ENCODE data around the gene OPA3. TPM values are rescaled to one million over a fixed set of nuclear protein-coding genes. Genes with fewer than 3 reads are reported as not detected.

The OPA3 gene
- total RNA-seq, 2 donors from 2014 or later, result 12.9 to 15.4 TPM

- Histone ChIP-seq H3K4me3 (ENCODE audit: low read length) (no peak overlapping the region), H3K36me3 (ENCODE audit: control insufficient read depth, insufficient read depth, low read length) (no peaks in the 10 kb centered on the region), H3K27me3 (ENCODE audit: control insufficient read depth, insufficient read depth, low read length, poor library complexity, severe bottlenecking) (no peaks in the 10 kb centered on the region), H3K27ac (ENCODE audit: low read depth, low read length) (no peak overlapping the region), H3K9ac (ENCODE audit: extremely low read depth, low read length, poor library complexity, severe bottlenecking) (no peak overlapping the region), H3K9me3 (ENCODE audit: control insufficient read depth, low read length) (no peaks in the 10 kb centered on the region), H3K4me1 (ENCODE audit: control insufficient read depth, insufficient read depth, low read length) (peaks cover 4% of the 10 kb centered on the region)
- Mint-ChIP-seq H3K36me3 (ENCODE audit: low read depth) (peaks cover 8% of the 10 kb centered on the region), H3K27me3 (ENCODE audit: insufficient read depth) (no peaks in the 10 kb centered on the region), H3K4me3 (no peak overlapping the region), H3K27ac (peak overlapping the region; percentile 48), H3K9me3 (no peaks in the 10 kb centered on the region), H3K4me1 (peaks cover 23% of the 10 kb centered on the region)
- WGBS, 2 experiments (ENCODE audit: insufficient coverage in 1 of 2, insufficient read length in 1 of 2), result 94 to 97% methylated on average over 5 to 7 of the region's 7 CpGs
- DNase-seq, result no peak
- no peak for TF ChIP-seq CTCF (conservative IDR thresholded peaks at IDR 0.05)
Observed at GRCh38 chr19:45581576-45581975, 3.0 kb downstream of the OPA3 start.

GRCh38 chr19:45578861-45579260 is 5.7 kb downstream of the OPA3 start:
- H3K27me3 ChIP-seq (ENCODE audit: control insufficient read depth, insufficient read depth, low read length, poor library complexity, severe bottlenecking), result no peaks in the 10 kb centered on the region
- peaks cover 4% of the 10 kb centered on the region for H3K4me1 ChIP-seq (ENCODE audit: control insufficient read depth, insufficient read depth, low read length)
- Mint-ChIP-seq H3K9me3 (no peaks in the 10 kb centered on the region), H3K27me3 (ENCODE audit: insufficient read depth) (no peaks in the 10 kb centered on the region), H3K4me3 (no peak overlapping the region), H3K27ac (no peak overlapping the region), H3K36me3 (ENCODE audit: low read depth) (peaks cover 10% of the 10 kb centered on the region), H3K4me1 (peaks cover 24% of the 10 kb centered on the region)
- TF ChIP-seq CTCF (conservative IDR thresholded peaks at IDR 0.05), result no peak
- H3K9ac ChIP-seq (ENCODE audit: extremely low read depth, low read length, poor library complexity, severe bottlenecking), result no peak overlapping the region
- H3K36me3 ChIP-seq (ENCODE audit: control insufficient read depth, insufficient read depth, low read length), result no peaks in the 10 kb centered on the region
- 94 to 95% methylated on average over 5 of the region's 5 CpGs for WGBS, 2 experiments (ENCODE audit: insufficient coverage in 1 of 2, insufficient read length in 1 of 2)
- no peak for DNase-seq
- H3K27ac ChIP-seq (ENCODE audit: low read depth, low read length), result no peak overlapping the region
- no peaks in the 10 kb centered on the region for H3K9me3 ChIP-seq (ENCODE audit: control insufficient read depth, low read length)
- H3K4me3 ChIP-seq (ENCODE audit: low read length), result no peak overlapping the region

GRCh38 chr19:45577111-45577905 is 7.3 kb downstream of the OPA3 start:
- Histone ChIP-seq H3K27me3 (ENCODE audit: control insufficient read depth, insufficient read depth, low read length, poor library complexity, severe bottlenecking) (no peaks in the 10 kb centered on the region), H3K27ac (ENCODE audit: low read depth, low read length) (no peak overlapping the region), H3K4me1 (ENCODE audit: control insufficient read depth, insufficient read depth, low read length) (peaks cover 4% of the 10 kb centered on the region), H3K9ac (ENCODE audit: extremely low read depth, low read length, poor library complexity, severe bottlenecking) (no peak overlapping the region), H3K4me3 (ENCODE audit: low read length) (no peak overlapping the region), H3K36me3 (ENCODE audit: control insufficient read depth, insufficient read depth, low read length) (no peaks in the 10 kb centered on the region), H3K9me3 (ENCODE audit: control insufficient read depth, low read length) (no peaks in the 10 kb centered on the region)
- TF ChIP-seq CTCF (conservative IDR thresholded peaks at IDR 0.05), result no peak
- H3K27me3 Mint-ChIP-seq (ENCODE audit: insufficient read depth), result no peaks in the 10 kb centered on the region
- H3K4me3 Mint-ChIP-seq, result peak overlapping the region; percentile 5
- no peaks in the 10 kb centered on the region for H3K9me3 Mint-ChIP-seq
- 70% methylated on average over 7 to 11 of the region's 11 CpGs for WGBS, 2 experiments (ENCODE audit: insufficient coverage in 1 of 2, insufficient read length in 1 of 2)
- DNase-seq, result peak; percentile 69
- H3K27ac Mint-ChIP-seq, result peak overlapping the region; percentile 71
- H3K4me1 Mint-ChIP-seq, result peaks cover 21% of the 10 kb centered on the region
- H3K36me3 Mint-ChIP-seq (ENCODE audit: low read depth), result peaks cover 11% of the 10 kb centered on the region

All from endodermal cell (in vitro differentiated cells).